Prostate gland (tissue), 2 donors: ENCODE measurements around the gene CHST8. TPM values are rescaled to one million over a fixed set of nuclear protein-coding genes. Genes with fewer than 3 reads are reported as not detected.

Experiments
- DNase-seq: peaks from one replicate; pipeline ENCODE4 v3.0.0-alpha.2; 2019; ENCODE audit warnings: low spot score
- H3K27ac ChIP-seq, 2 donors: fragments of 200-600 bp; sonication (generic); 2 replicates each; pipeline ENCODE4 v1.5.1; 2017 to 2019
- H3K27me3 ChIP-seq: fragments of 200-600 bp; sonication (generic); replicated peaks from 2 replicates; pipeline ENCODE4 v1.5.1; 2019; ENCODE audit not compliant: insufficient read depth
- H3K36me3 ChIP-seq, 2 donors: fragments of 200-600 bp; sonication (generic); 1 replicate in 1 of 2; 2 replicates in 1 of 2; pipeline versions ENCODE4 v1.5.1 to v1.8.1; 2017 to 2019
- H3K4me1 ChIP-seq: fragments of 200-600 bp; sonication (generic); replicated peaks from 2 replicates; pipeline ENCODE4 v1.5.1; 2019
- H3K4me3 ChIP-seq, 2 donors: fragments of 200-600 bp; sonication (generic); 2 replicates each; pipeline ENCODE4 v1.5.1; 2017 to 2019
- H3K9me3 ChIP-seq: fragments of 200-600 bp; sonication (generic); 2 replicates; pipeline ENCODE4 v1.5.1; 2017
- POLR2A ChIP-seq: fragments of 450-650 bp; IDR thresholded peaks from one replicate; pipeline ENCODE4 v1.6.1; 2016; ENCODE audit warnings: antibody characterized with exemption, mild to moderate bottlenecking
- POLR2AphosphoS5 ChIP-seq: sonication (generic); formaldehyde crosslinking; IDR thresholded peaks from one replicate; pipeline ENCODE4 v1.6.1; 2017; ENCODE audit warnings: antibody characterized with exemption
- WGBS: methylation state at CpG from one replicate; pipeline ENCODE4 v1.1.5; 2018; 5-methylcytosine and 5-hydroxymethylcytosine counted together
- intact Hi-C: fragments of 100-400 bp; cut with DNase I; formaldehyde crosslinking; loops from one replicate; pipeline ENCODE4 v1.14.2; 2022
- total RNA-seq, 2 donors: library from RNA; depleted of rRNA; stranded (reverse); fragments of >200 nt; gene quantifications; one replicate each; pipeline ENCODE4 v1.1.0, GENCODE V29; 2016
- TF ChIP-seq, protein P1 (sequence below), 4 experiments: fragments of 200-600 bp in 2 of 4; fragments of 450-650 bp in 2 of 4; sonication (generic) in 2 of 4; IDR thresholded peaks; 1 replicate in 3 of 4; 2 replicates in 1 of 4; pipeline ENCODE4 v1.5.1; 2016 to 2019; ENCODE audit warnings: antibody characterized with exemption in 4 of 4, mild to moderate bottlenecking in 2 of 4, moderate library complexity in 2 of 4

The CHST8 gene
- total RNA-seq, 2 donors from 2014 or later, result 1.3 to 2.7 TPM

DNA sequence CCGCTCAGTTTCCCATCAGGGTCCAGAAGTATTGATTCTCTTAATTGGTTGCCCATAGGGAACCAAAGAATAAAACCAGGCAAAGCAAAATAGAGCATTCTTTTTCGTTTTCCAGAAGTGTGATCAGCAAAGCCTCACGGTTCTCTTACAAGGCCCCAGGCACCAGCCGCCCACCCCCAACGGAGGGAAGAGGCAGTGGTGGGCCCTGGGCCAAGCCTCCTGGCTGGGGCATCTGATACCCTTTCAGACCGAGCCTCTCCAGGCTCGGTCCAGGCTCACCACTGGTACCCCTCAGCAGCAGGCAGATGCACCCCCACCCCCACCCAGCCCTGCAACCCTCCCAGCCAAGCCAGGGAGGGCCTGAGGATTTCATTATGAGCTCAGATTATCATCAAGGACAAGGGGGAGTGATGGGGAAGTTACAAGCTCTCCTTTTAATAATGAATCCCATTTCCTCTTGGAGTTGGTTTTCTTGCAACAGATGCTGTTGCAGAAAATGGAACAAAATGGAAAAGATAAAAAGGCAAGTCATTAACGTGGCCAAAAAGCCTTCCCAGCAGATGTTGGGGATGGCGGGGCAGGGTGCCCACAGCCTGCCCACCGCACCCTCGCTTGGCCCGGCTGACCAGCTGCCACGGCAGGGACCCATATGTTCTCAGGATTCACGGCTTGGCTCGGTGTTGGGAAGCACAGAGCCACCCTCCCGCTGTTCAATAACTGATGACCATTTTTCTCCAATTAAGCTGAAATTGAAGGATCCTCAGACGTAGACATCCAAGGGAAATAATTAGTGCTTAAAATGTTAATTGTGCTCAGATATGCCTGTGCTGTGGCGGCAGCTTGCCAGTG, 129.1 kb downstream of the CHST8 start:
- intact Hi-C loops, result no loop called here
- TF ChIP-seq POLR2AphosphoS5 (no peak), POLR2A (no peak)
- TF ChIP-seq, protein P1, sequence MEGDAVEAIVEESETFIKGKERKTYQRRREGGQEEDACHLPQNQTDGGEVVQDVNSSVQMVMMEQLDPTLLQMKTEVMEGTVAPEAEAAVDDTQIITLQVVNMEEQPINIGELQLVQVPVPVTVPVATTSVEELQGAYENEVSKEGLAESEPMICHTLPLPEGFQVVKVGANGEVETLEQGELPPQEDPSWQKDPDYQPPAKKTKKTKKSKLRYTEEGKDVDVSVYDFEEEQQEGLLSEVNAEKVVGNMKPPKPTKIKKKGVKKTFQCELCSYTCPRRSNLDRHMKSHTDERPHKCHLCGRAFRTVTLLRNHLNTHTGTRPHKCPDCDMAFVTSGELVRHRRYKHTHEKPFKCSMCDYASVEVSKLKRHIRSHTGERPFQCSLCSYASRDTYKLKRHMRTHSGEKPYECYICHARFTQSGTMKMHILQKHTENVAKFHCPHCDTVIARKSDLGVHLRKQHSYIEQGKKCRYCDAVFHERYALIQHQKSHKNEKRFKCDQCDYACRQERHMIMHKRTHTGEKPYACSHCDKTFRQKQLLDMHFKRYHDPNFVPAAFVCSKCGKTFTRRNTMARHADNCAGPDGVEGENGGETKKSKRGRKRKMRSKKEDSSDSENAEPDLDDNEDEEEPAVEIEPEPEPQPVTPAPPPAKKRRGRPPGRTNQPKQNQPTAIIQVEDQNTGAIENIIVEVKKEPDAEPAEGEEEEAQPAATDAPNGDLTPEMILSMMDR (IDR thresholded peaks at IDR 0.05), result no peak
- Histone ChIP-seq H3K9me3 (no peaks in the 10 kb centered on the region), H3K4me1 (no peaks in the 10 kb centered on the region), H3K27ac (no peak overlapping the region), H3K27me3 (no peaks in the 10 kb centered on the region), H3K4me3 (no peak overlapping the region), H3K36me3 (no peaks in the 10 kb centered on the region)
- DNase-seq, result no peak
- 69% methylated on average over 18 of the region's 18 CpGs for WGBS

DNA sequence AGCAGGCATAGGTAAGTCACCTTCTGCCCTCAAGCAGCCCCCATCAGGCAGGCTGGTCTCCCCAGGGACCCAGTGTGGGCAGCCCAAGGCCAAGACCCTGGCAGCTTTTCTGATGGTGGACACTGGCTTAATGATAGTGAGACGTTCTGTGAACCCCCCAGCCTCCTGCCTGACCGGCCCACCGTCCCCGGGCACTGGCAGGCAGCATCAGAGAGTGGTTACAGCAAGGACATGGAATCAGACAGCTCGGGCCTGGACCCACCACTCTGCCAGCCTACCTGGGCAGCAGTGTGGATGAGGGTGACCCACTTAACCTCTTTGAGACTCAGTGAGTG, 129.7 kb downstream of the CHST8 start:
- intact Hi-C loops, result no loop called here
- no peak overlapping the region for H3K4me3 ChIP-seq
- H3K4me1 ChIP-seq, result no peaks in the 10 kb centered on the region
- H3K27ac ChIP-seq, result no peak overlapping the region
- H3K27me3 ChIP-seq, result no peaks in the 10 kb centered on the region
- TF ChIP-seq POLR2A (no peak), POLR2AphosphoS5 (no peak)
- TF ChIP-seq, protein P1 (IDR thresholded peaks at IDR 0.05), result no peak
- H3K9me3 ChIP-seq, result no peaks in the 10 kb centered on the region
- 100% methylated on average over 1 of the region's 5 CpGs for WGBS
- no peak for DNase-seq
- H3K36me3 ChIP-seq, result no peaks in the 10 kb centered on the region

DNA sequence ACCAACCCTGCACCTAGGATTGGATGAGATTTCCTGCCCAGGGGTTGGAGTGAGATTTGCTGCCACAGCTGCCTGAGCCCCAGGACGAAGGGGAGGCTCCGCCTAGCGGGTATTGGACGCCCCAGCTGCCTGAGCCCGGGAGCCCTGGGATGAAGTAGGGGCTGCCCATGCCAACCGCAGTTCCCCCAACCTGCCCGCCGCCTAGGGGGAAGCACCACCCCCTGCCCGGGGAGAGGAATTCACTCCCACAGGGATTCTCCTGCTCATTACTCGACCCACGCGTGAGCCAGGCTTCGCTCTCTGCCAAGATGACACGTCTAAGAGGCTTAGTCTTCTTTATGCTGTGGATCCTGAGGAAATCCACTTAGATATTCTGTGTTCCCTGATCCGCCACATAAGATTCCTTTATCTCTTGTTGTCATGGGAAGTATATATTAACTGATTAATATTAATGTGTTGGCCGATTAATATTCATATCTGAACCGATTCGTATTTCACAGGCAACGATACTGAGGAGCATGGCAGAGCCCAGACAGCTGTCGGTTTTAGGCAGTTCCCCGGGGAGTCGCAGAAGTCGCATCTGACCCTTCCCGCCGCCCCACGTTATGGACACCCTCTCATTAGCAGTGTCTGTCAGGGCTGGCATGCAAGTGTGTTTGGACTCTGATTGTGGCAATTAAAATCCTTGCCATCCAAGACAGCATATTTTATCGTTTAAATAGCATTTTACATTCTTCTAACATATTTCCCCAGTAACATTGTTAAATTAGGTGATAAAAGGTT, 130.5 kb downstream of the CHST8 start:
- Histone ChIP-seq H3K4me3 (no peak overlapping the region), H3K27me3 (no peaks in the 10 kb centered on the region), H3K27ac (no peak overlapping the region), H3K9me3 (no peaks in the 10 kb centered on the region), H3K4me1 (no peaks in the 10 kb centered on the region), H3K36me3 (no peaks in the 10 kb centered on the region)
- intact Hi-C loops, result no loop called here
- 56% methylated on average over 27 of the region's 27 CpGs for WGBS
- TF ChIP-seq, protein P1 (IDR thresholded peaks at IDR 0.05), result no peak
- TF ChIP-seq POLR2AphosphoS5, result no peak
- no peak for TF ChIP-seq POLR2A
- DNase-seq, result no peak

DNA sequence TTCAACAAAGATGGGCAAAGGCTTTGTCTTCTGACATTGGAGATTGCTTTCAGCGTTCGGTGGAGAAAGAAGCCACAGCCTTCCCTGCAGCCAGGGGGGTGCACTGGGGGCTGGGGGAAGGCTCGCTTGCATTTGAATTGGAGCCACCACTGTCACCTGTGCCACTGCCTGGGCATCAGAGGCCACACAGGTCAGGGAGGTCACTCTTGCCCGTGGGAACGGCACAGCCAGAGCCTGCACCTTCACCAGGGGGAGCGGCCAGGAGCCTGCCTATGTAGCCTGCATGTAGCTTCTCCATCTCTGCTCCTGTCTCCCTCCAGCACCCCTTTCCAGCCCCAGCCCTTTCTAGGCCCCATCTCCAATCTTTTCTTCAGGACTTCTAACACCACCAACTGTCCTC, 131.2 kb downstream of the CHST8 start:
- no peak for DNase-seq
- Histone ChIP-seq H3K27ac (no peak overlapping the region), H3K4me3 (no peak overlapping the region), H3K9me3 (no peaks in the 10 kb centered on the region), H3K27me3 (no peaks in the 10 kb centered on the region), H3K4me1 (no peaks in the 10 kb centered on the region), H3K36me3 (no peaks in the 10 kb centered on the region)
- intact Hi-C loops, result no loop called here
- TF ChIP-seq POLR2AphosphoS5 (no peak), POLR2A (no peak)
- TF ChIP-seq, protein P1 (IDR thresholded peaks at IDR 0.05), result no peak
- WGBS, result 81% methylated on average over 6 of the region's 6 CpGs
